ENCODE data around the gene SLC31A1.

Gene SLC31A1

GRCh38 chr9:113210815-113211214 is 10.5 kb upstream of the SLC31A1 start:
- Histone ChIP-seq H3K9ac (ENCODE audit: low read length) (no peak overlapping the region), H3K27me3 (ENCODE audit: low read length) (no peaks in the 10 kb centered on the region), H3K9me2 (replicated peaks; ENCODE audit: insufficient read depth, low read length) (no peaks in the 10 kb centered on the region), H3K9me3 (ENCODE audit: insufficient read depth, low read length) (no peaks in the 10 kb centered on the region), H2AFZ (ENCODE audit: low read depth, low read length, severe bottlenecking) (no peak overlapping the region), H4K20me1 (ENCODE audit: low read depth, low read length) (peaks cover 7% of the 10 kb centered on the region; the same call in 1 of the 2 replicates), H3K4me2 (ENCODE audit: low read depth, low read length, poor library complexity, severe bottlenecking) (no peak overlapping the region), H3K36me3 (ENCODE audit: low read length) (peaks cover 20% of the 10 kb centered on the region; the same call in 1 of the 2 replicates), H3K4me3 (ENCODE audit: insufficient read depth, low read length, poor library complexity, severe bottlenecking) (no peak overlapping the region), H3K27ac (ENCODE audit: low read depth, low read length) (no peak overlapping the region), H3K79me2 (ENCODE audit: insufficient read depth, low read length) (peaks cover 33% of the 10 kb centered on the region), H3F3A (ENCODE audit: insufficient read depth) (no peaks in the 10 kb centered on the region)
- TF ChIP-seq EZH2phosphoT487 (conservative IDR thresholded peaks at IDR 0.05; ENCODE audit: low read length), result no peak
- no peak for TF ChIP-seq CTCF (IDR thresholded peaks at IDR 0.05; ENCODE audit: insufficient read depth, low read length, poor library complexity, severe bottlenecking)

GRCh38 chr9:113215132-113215531 is 6.2 kb upstream of the SLC31A1 start:
- H4K20me1 ChIP-seq (ENCODE audit: low read depth, low read length), result peaks cover 22% of the 10 kb centered on the region; the same call in 1 of the 2 replicates
- H3K9ac ChIP-seq (ENCODE audit: low read length), result no peak overlapping the region
- no peaks in the 10 kb centered on the region for H3K27me3 ChIP-seq (ENCODE audit: low read length)
- no peaks in the 10 kb centered on the region for H3K9me3 ChIP-seq (ENCODE audit: insufficient read depth, low read length)
- H3K9me2 ChIP-seq (replicated peaks; ENCODE audit: insufficient read depth, low read length), result no peaks in the 10 kb centered on the region
- H3F3A ChIP-seq (ENCODE audit: insufficient read depth), result peaks cover 18% of the 10 kb centered on the region
- peaks cover 75% of the 10 kb centered on the region for H3K79me2 ChIP-seq (ENCODE audit: insufficient read depth, low read length)
- no peak overlapping the region for H3K27ac ChIP-seq (ENCODE audit: low read depth, low read length)
- H2AFZ ChIP-seq (ENCODE audit: low read depth, low read length, severe bottlenecking), result no peak overlapping the region
- H3K4me2 ChIP-seq (ENCODE audit: low read depth, low read length, poor library complexity, severe bottlenecking), result no peak overlapping the region
- H3K36me3 ChIP-seq (ENCODE audit: low read length), result peaks cover 7% of the 10 kb centered on the region; the same call in 1 of the 2 replicates
- no peak for TF ChIP-seq EZH2phosphoT487 (conservative IDR thresholded peaks at IDR 0.05; ENCODE audit: low read length)
- no peak for TF ChIP-seq CTCF (IDR thresholded peaks at IDR 0.05; ENCODE audit: insufficient read depth, low read length, poor library complexity, severe bottlenecking)
- no peak overlapping the region for H3K4me3 ChIP-seq (ENCODE audit: insufficient read depth, low read length, poor library complexity, severe bottlenecking)

- no peak overlapping the region for H2AFZ ChIP-seq (ENCODE audit: low read depth, low read length, severe bottlenecking)
- no peak overlapping the region for H3K27ac ChIP-seq (ENCODE audit: low read depth, low read length)
- H3K27me3 ChIP-seq (ENCODE audit: low read length), result no peaks in the 10 kb centered on the region
- H3K79me2 ChIP-seq (ENCODE audit: insufficient read depth, low read length), result peaks cover 85% of the 10 kb centered on the region
- H3K4me3 ChIP-seq (ENCODE audit: insufficient read depth, low read length, poor library complexity, severe bottlenecking), result no peak overlapping the region
- no peaks in the 10 kb centered on the region for H3K9me2 ChIP-seq (replicated peaks; ENCODE audit: insufficient read depth, low read length)
- peaks cover 22% of the 10 kb centered on the region; the same call in 1 of the 2 replicates for H4K20me1 ChIP-seq (ENCODE audit: low read depth, low read length)
- H3F3A ChIP-seq (ENCODE audit: insufficient read depth), result peaks cover 20% of the 10 kb centered on the region
- no peak overlapping the region for H3K9ac ChIP-seq (ENCODE audit: low read length)
- H3K36me3 ChIP-seq (ENCODE audit: low read length), result peaks cover 7% of the 10 kb centered on the region; the same call in 1 of the 2 replicates
- no peak for TF ChIP-seq CTCF (IDR thresholded peaks at IDR 0.05; ENCODE audit: insufficient read depth, low read length, poor library complexity, severe bottlenecking)
- no peak for TF ChIP-seq EZH2phosphoT487 (conservative IDR thresholded peaks at IDR 0.05; ENCODE audit: low read length)
- H3K9me3 ChIP-seq (ENCODE audit: insufficient read depth, low read length), result no peaks in the 10 kb centered on the region
- H3K4me2 ChIP-seq (ENCODE audit: low read depth, low read length, poor library complexity, severe bottlenecking), result no peak overlapping the region
These were observed 4.9 kb upstream of the SLC31A1 start for GRCh38 chr9:113216406-113216805.
